H9 (cell line): ENCODE results near the gene FAM76B. TPM values are rescaled to one million over a fixed set of nuclear protein-coding genes. Genes with fewer than 3 reads are reported as not detected.
A peak's percentile ranks its signal among the peaks of the same experiment; 100 is the strongest.

ENCODE experiments used
- DNase-seq: peaks from one replicate; pipeline ENCODE4 v3.0.0-alpha.2; 2017
- H2AFZ ChIP-seq: one replicate; pipeline ENCODE4 v1.6.1; 2013; ENCODE audit warnings: mild to moderate bottlenecking, low read length, control low read depth, moderate library complexity
- H2AK5ac ChIP-seq: 2 replicates; pipeline ENCODE4 v1.6.1; 2013; ENCODE audit warnings: low read length, control low read depth, mixed read lengths; ENCODE audit not compliant: insufficient read length
- H2BK120ac ChIP-seq: one replicate; pipeline ENCODE4 v1.6.1; 2013; ENCODE audit warnings: low read depth, mild to moderate bottlenecking, low read length, control low read depth, inconsistent platforms; ENCODE audit not compliant: poor library complexity, severe bottlenecking
- H2BK12ac ChIP-seq: 2 replicates; pipeline ENCODE4 v1.6.1; 2013; ENCODE audit warnings: low read length, control low read depth, mixed read lengths, low read depth; ENCODE audit not compliant: insufficient read length
- H2BK15ac ChIP-seq: 2 replicates; pipeline ENCODE4 v1.6.1; 2013; ENCODE audit warnings: low read depth, low read length, control low read depth
- H2BK20ac ChIP-seq: one replicate; pipeline ENCODE4 v1.6.1; 2013; ENCODE audit warnings: low read depth, mild to moderate bottlenecking, low read length, control low read depth, inconsistent platforms; ENCODE audit not compliant: poor library complexity, severe bottlenecking
- H2BK5ac ChIP-seq: 2 replicates; pipeline ENCODE4 v1.6.1; 2013; ENCODE audit warnings: low read length, control low read depth, mixed read lengths; ENCODE audit not compliant: insufficient read length
- H3K14ac ChIP-seq: 2 replicates; pipeline ENCODE4 v1.6.1; 2013; ENCODE audit warnings: low read length, control low read depth; ENCODE audit not compliant: insufficient read depth
- H3K18ac ChIP-seq: 2 replicates; pipeline ENCODE4 v1.6.1; 2013; ENCODE audit warnings: low read depth, mild to moderate bottlenecking, mixed read lengths, low read length, control low read depth; ENCODE audit not compliant: insufficient read length
- H3K23ac ChIP-seq: 2 replicates; pipeline ENCODE4 v1.6.1; 2013; ENCODE audit warnings: low read length, control low read depth, mixed read lengths, low read depth; ENCODE audit not compliant: insufficient read length
- H3K23me2 ChIP-seq: 2 replicates; pipeline ENCODE4 v1.6.1; 2013; ENCODE audit warnings: low read depth, mild to moderate bottlenecking, mixed read lengths, low read length, control low read depth; ENCODE audit not compliant: insufficient read length, poor library complexity, severe bottlenecking
- H3K27ac ChIP-seq: 2 replicates; pipeline ENCODE4 v1.5.1; 2013; ENCODE audit warnings: low read length, control low read depth, mixed read lengths, low read depth; ENCODE audit not compliant: insufficient read length
- H3K27me3 ChIP-seq: 2 replicates; pipeline ENCODE4 v1.6.1; 2013; ENCODE audit warnings: low read length, control low read depth, inconsistent platforms; ENCODE audit not compliant: insufficient read depth
- H3K4ac ChIP-seq: 2 replicates; pipeline ENCODE4 v1.6.1; 2013; ENCODE audit warnings: low read depth, mild to moderate bottlenecking, control low read depth, inconsistent platforms, low read length, moderate library complexity
- H3K4me1 ChIP-seq: 2 replicates; pipeline ENCODE4 v1.6.1; 2013; ENCODE audit warnings: low read length, control low read depth, inconsistent platforms; ENCODE audit not compliant: insufficient read depth
- H3K4me2 ChIP-seq: 2 replicates; pipeline ENCODE4 v1.6.1; 2013; ENCODE audit warnings: low read length, control low read depth, mixed read lengths; ENCODE audit not compliant: insufficient read length, insufficient read depth
- H3K56ac ChIP-seq: 2 replicates; pipeline ENCODE4 v1.6.1; 2013; ENCODE audit warnings: low read depth, mild to moderate bottlenecking, mixed read lengths, low read length, control low read depth; ENCODE audit not compliant: insufficient read length
- H3K79me1 ChIP-seq: 2 replicates; pipeline ENCODE4 v1.6.1; 2013; ENCODE audit warnings: low read depth, mild to moderate bottlenecking, moderate library complexity, low read length, control low read depth, inconsistent platforms; ENCODE audit not compliant: insufficient read depth, poor library complexity, severe bottlenecking
- H3K79me2 ChIP-seq: 2 replicates; pipeline ENCODE4 v1.6.1; 2013; ENCODE audit warnings: low read length, control low read depth, inconsistent platforms; ENCODE audit not compliant: insufficient read depth
- H3K9ac ChIP-seq: 2 replicates; pipeline ENCODE4 v1.6.1; 2013; ENCODE audit warnings: low read length, control low read depth, mixed read lengths; ENCODE audit not compliant: insufficient read length; ENCODE audit errors: extremely low read depth
- H3K9me3 ChIP-seq: one replicate; pipeline ENCODE4 v1.6.1; 2013; ENCODE audit warnings: low read depth, low read length, inconsistent platforms; ENCODE audit not compliant: control insufficient read depth
- H3T11ph ChIP-seq: one replicate; pipeline ENCODE4 v1.6.1; 2013; ENCODE audit warnings: mild to moderate bottlenecking, low read length, control low read depth, inconsistent platforms
- H4K20me1 ChIP-seq: one replicate; pipeline ENCODE4 v1.6.1; 2013; ENCODE audit not compliant: control insufficient read depth, insufficient read length, insufficient read depth
- H4K5ac ChIP-seq: 2 replicates; pipeline ENCODE4 v1.6.1; 2013; ENCODE audit warnings: low read depth, mild to moderate bottlenecking, mixed read lengths, low read length, control low read depth; ENCODE audit not compliant: insufficient read length
- H4K8ac ChIP-seq: replicated peaks from 2 replicates; pipeline ENCODE4 v1.6.1; 2013; ENCODE audit warnings: low read length, control low read depth, mixed read lengths, low read depth; ENCODE audit not compliant: insufficient read length
- H4K91ac ChIP-seq: 2 replicates; pipeline ENCODE4 v1.6.1; 2013; ENCODE audit warnings: low read depth, mild to moderate bottlenecking, moderate library complexity, mixed read lengths, low read length, control low read depth; ENCODE audit not compliant: insufficient read length
- H3K27ac Mint-ChIP-seq, 3 experiments: 2 replicates in 2 of 3; 3 replicates in 1 of 3; pipeline ENCODE4 v1.8.0; 2020 to 2021; ENCODE audit warnings: mixed read lengths in 3 of 3, mild to moderate bottlenecking in 1 of 3, moderate library complexity in 1 of 3
- H3K27me3 Mint-ChIP-seq: 2 replicates; pipeline ENCODE4 v1.8.0; 2021; ENCODE audit warnings: low read depth, mild to moderate bottlenecking, moderate library complexity, mixed read lengths
- H3K36me3 Mint-ChIP-seq, 3 experiments: 2 replicates in 2 of 3; 3 replicates in 1 of 3; pipeline ENCODE4 v1.8.0; 2020 to 2021; ENCODE audit warnings: low read depth in 3 of 3, mixed read lengths in 3 of 3; ENCODE audit not compliant: insufficient read depth in 1 of 3
- H3K4me1 Mint-ChIP-seq, 2 experiments: 2 replicates each; pipeline ENCODE4 v1.8.0; 2020; ENCODE audit warnings: mixed read lengths in 2 of 2
- H3K4me3 Mint-ChIP-seq, 2 experiments: 2 replicates in 1 of 2; 3 replicates in 1 of 2; pipeline ENCODE4 v1.8.0; 2020 to 2021; ENCODE audit warnings: mild to moderate bottlenecking in 2 of 2, mixed read lengths in 2 of 2, moderate library complexity in 1 of 2
- H3K9me3 Mint-ChIP-seq, 2 experiments: 2 replicates in 1 of 2; 3 replicates in 1 of 2; pipeline ENCODE4 v1.8.0; 2020; ENCODE audit warnings: mild to moderate bottlenecking in 2 of 2, mixed read lengths in 2 of 2, moderate library complexity in 1 of 2
- CTCF ChIP-seq: fragments of 200-600 bp; sonication (generic); conservative IDR thresholded peaks from 3 replicates; pipeline ENCODE4 v1.8.0; 2021; ENCODE audit warnings: antibody characterized with exemption, mild to moderate bottlenecking
- WGBS: extraction: QIAGEN DNeasy Blood & Tissue Kit; methylation state at CpG from one replicate; pipeline ENCODE4 v1.1.7; 2013; ENCODE audit warnings: missing lambda C conversion rate, low lambda C conversion rate, mixed read lengths; ENCODE audit not compliant: insufficient read length; ENCODE audit errors: extremely low coverage; 5-methylcytosine and 5-hydroxymethylcytosine counted together
- total RNA-seq: library from RNA; stranded (reverse); gene quantifications from 2 replicates; pipeline ENCODE4 v1.2.1, GENCODE V29; 2021

FAM76B gene
- total RNA-seq, 1 experiment from 2014 or later: 31.5 TPM

GRCh38 chr11:95788921-95789505, 569 bp downstream of the FAM76B start:
- TF ChIP-seq CTCF: peak; percentile 57
- Histone ChIP-seq H2BK5ac (no peak overlapping the region), H3K4me1 (no peaks in the 10 kb centered on the region), H3K56ac (no peak overlapping the region), H3K9ac (peak overlapping the region; percentile 88), H4K5ac (no peak overlapping the region), H3K14ac (peak overlapping the region; percentile 94), H3T11ph (no peak overlapping the region), H3K79me1 (no peaks in the 10 kb centered on the region), H2AK5ac (no peak overlapping the region), H3K27me3 (no peaks in the 10 kb centered on the region), H2BK12ac (no peak overlapping the region), H3K4me2 (peak overlapping the region; percentile 81), H2BK20ac (no peak overlapping the region), H4K8ac (no peak overlapping the region), H3K23ac (no peak overlapping the region), H2AFZ (no peak overlapping the region), H2BK15ac (no peak overlapping the region), H3K9me3 (no peaks in the 10 kb centered on the region), H3K79me2 (peaks cover 18% of the 10 kb centered on the region; the same call in 1 of the 2 replicates), H2BK120ac (no peak overlapping the region), H3K4ac (no peak overlapping the region), H4K91ac (peak overlapping the region; percentile 11), H3K23me2 (peaks cover 8% of the 10 kb centered on the region), H3K27ac (peak overlapping the region; percentile 95), H3K18ac (peak overlapping the region; percentile 93), H4K20me1 (no peaks in the 10 kb centered on the region)
- WGBS: no CpG with 5 or more reads among the region's 34 CpGs
- peak; percentile 57 for DNase-seq
- peak overlapping the region; percentile 86 to 92 (median 90); a peak in 5 of 7 replicates for H3K27ac Mint-ChIP-seq
- H3K36me3 Mint-ChIP-seq: peaks cover 17 to 47% (median 33%) of the 10 kb centered on the region in 3 experiments; a peak in 6 of 7 replicates
- H3K27me3 Mint-ChIP-seq: no peaks in the 10 kb centered on the region
- no peaks in the 10 kb centered on the region for H3K9me3 Mint-ChIP-seq
- H3K4me3 Mint-ChIP-seq: peak overlapping the region; percentile 95 to 98
- peaks cover 26 to 31% of the 10 kb centered on the region in 2 experiments for H3K4me1 Mint-ChIP-seq
